Measurements from ENCODE around the gene BAK1. TPM values are rescaled to one million over a fixed set of nuclear protein-coding genes. Genes with fewer than 3 reads are reported as not detected.

Gene BAK1
- total RNA-seq, 1 donor from 2014 or later = 18.6 TPM

DNA sequence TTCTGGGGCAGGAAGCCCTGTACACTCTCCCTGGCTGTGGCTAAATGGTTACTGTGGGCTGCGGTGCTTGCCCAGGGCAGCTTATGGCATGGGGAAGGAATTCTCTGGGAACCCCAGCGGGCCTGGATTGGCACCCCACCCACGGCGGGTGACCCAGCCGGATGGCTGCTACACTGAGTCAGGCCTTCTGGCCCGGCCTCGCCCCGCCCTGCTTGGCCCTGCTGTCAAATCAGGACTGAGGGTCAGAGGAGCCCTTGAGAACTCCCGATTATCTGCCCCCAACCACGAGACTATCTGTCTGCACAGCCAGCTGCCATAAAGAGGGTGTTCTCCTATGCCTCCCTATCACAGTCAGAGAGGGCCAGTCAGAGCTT lies 33.7 kb upstream of the BAK1 start:
- no peak overlapping the region for H3K4me3 ChIP-seq (ENCODE audit: low read depth, low read length)
- no peak for TF ChIP-seq CTCF (conservative IDR thresholded peaks at IDR 0.05; ENCODE audit: low read depth, low read length)
- DNase-seq (ENCODE audit: low read depth) = no peak

GRCh38 chr6:33613146-33613794 lies 33.2 kb upstream of the BAK1 start:
- no peak for TF ChIP-seq CTCF (conservative IDR thresholded peaks at IDR 0.05; ENCODE audit: low read depth, low read length)
- no peak for DNase-seq (ENCODE audit: low read depth)
- no peak overlapping the region for H3K4me3 ChIP-seq (ENCODE audit: low read depth, low read length)

DNA sequence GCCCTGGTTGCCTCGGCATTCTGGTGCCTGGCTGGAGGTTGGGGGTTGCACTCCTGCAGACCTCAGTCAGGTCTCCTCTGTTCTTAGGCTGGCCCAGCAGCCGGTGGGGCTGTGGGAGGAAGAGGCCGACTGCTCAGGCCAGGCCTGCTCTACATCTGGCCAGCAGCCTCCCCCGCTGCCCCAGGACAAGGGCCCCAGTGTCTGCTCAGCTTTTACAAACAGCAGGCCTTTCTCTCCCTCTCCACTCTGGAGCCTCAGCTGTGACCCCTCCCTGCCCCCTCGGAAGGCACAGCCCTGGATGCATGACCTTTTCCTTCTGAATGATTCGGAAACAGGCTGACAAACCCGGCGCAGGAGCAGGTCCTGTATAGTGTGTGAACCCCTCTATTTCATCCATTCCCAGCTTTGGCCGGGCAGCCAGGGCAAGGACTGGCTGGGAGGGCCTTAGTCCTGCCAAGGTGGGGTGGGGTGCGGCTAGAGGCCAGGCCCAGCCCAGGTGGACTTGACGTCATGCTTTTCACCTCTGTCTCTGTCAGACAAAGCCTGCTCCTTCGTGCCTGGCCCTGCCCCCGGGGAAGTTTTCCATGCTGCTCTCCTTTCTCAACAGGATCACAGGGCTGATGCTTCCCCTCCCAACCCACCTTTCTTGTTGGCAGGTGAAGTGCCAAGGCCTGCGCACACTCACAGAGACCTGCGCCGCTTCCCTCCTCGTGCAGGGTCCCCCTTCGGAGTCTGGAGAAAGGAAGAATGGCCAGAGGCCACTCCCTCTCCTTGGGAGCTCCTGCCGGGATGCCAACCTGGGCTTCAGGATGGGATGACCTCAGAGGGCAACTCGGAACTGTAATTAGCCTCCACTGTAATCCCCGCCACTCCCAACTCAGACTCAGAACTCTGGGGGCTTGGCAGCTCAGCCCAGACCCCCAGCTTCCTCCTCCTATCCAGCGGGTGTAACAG lies 31.0 kb upstream of the BAK1 start:
- TF ChIP-seq CTCF (conservative IDR thresholded peaks at IDR 0.05; ENCODE audit: low read depth, low read length) = no peak
- no peak for DNase-seq (ENCODE audit: low read depth)

GRCh38 chr6:33610067-33610466 lies 30.0 kb upstream of the BAK1 start:
- no peak for TF ChIP-seq CTCF (conservative IDR thresholded peaks at IDR 0.05; ENCODE audit: low read depth, low read length)
- H3K4me3 ChIP-seq (ENCODE audit: low read depth, low read length) = no peak overlapping the region
- no peak for DNase-seq (ENCODE audit: low read depth)

More for the DNA sequence above, 31.0 kb upstream of the BAK1 start:
- no peak overlapping the region for H3K4me3 ChIP-seq (ENCODE audit: low read depth, low read length)

GRCh38 chr6:33609528-33609927 lies 29.5 kb upstream of the BAK1 start:
- TF ChIP-seq CTCF (conservative IDR thresholded peaks at IDR 0.05; ENCODE audit: low read depth, low read length) = no peak
- DNase-seq (ENCODE audit: low read depth) = no peak
- no peak overlapping the region for H3K4me3 ChIP-seq (ENCODE audit: low read depth, low read length)

DNA sequence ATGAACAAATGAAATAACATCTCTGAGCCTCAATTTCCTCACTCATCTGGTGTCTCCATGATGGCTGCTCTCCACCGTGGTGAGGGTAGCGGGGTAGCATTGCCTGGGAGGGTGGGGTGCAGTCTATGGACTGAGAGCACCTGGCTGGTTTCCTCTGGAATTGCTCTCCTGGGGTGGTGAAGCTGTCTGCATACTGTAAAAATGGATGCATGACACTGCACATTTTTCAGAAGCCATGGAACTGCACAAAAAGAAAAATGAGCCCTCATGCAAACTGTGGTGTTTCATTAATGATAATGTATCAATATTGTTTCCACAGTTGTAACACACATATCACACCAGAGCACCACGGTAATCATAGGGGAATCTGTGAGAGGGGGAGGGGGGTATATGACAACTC lies 28.9 kb upstream of the BAK1 start:
- no peak for TF ChIP-seq CTCF (conservative IDR thresholded peaks at IDR 0.05; ENCODE audit: low read depth, low read length)
- H3K4me3 ChIP-seq (ENCODE audit: low read depth, low read length) = no peak overlapping the region
- no peak for DNase-seq (ENCODE audit: low read depth)

All from epithelial cell of proximal tubule (primary cell).